Stimulated activated CD8-positive, alpha-beta memory T cell treated with anti-CD3 and anti-CD28 coated beads, Interleukin-7, amount 100 ng/mL, for 1 hour (primary cell): Measurements from ENCODE around the gene MAL.

ENCODE experiments used
- DNase-seq, 2 donors: peaks; one replicate each; pipeline ENCODE4 v3.0.0-alpha.2; 2020; ENCODE audit warnings: low read depth in 2 of 2

Gene MAL

DNA sequence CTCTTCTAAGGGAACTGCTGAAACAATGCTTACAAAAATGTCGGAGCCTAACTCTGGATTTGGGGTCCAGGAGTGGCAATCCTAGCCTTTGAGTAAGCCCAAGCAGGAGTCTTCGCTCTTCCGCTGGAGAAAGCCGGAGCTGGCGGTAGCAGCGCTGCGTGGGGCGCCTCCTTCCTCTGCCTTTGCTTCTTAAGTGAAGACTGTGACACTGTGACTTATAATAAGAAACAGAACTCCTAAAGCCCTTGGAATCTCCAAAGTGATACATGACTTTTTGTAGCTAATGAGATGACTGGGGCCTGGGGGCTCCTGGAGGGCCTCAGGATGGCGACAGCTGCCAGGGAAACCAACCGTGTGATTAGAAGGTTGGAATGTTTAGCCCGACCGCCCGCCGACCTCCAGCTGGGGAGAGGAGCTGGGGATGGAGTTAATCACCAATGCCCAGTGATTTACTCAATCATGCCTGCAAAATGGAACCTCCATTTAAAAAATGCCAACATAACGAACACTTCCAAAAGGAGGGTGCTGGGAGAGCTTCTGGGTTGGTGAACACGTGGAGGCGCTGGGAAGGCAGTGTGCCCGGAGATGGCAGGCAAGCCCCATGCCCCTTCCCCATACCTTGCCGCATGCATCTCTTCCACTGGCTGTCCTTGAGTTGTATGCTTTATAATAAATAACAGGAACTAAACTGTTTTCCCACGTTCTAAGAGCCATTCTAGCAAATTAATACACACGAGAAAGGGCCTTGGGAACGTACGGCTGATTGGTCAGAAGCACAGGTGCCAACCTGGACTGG is 29.0 kb upstream of the MAL start:
- no peak for DNase-seq

GRCh38 chr2:94997981-94998930 is 27.3 kb upstream of the MAL start:
- no peak for DNase-seq

DNA sequence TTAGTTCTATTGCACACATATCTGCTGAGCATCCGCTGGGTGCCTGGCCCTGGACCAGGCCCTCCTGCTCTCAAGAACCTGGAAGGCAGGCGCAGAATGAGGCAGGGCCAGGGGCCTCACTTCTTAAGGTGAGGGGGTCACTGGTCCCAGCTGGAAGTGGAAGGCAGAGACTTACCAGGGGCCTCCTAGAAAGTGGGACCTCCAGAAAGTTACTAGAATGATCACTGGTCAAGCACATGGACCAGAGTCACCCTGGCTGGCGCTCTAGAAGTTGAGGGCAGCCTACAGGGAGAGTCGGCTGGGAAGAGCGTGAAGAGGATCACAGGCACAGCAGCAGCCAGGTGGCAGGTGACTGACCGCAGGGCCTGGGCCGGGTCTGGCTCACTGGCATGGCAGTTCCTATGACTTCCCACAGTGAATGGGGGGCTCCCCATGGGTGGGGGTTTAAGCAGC is 26.1 kb upstream of the MAL start:
- DNase-seq = no peak

GRCh38 chr2:95001051-95001562 is 24.4 kb upstream of the MAL start:
- DNase-seq = no peak

GRCh38 chr2:95001701-95002100 is 23.8 kb upstream of the MAL start:
- no peak for DNase-seq

DNA sequence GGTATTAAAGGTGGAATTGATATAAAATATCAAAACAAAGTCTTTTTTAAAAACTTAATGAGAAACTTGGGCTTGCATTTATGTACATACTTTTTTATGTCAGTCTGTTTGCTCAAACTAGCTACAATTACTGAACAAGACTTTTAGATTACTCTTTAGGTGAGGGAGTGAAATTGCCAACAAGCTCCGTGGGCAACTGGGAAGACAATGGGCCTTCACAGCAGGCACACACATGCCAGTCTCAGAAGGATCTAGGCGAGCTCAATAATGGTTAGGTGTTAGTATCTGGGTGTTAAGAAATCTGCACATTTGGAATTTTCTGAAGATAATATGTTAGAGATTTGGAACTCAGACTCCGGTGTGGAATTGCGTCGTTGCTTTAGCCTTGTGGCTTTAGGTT is 23.0 kb upstream of the MAL start:
- no peak for DNase-seq

GRCh38 chr2:95004287-95004686 is 21.2 kb upstream of the MAL start:
- DNase-seq = no peak

DNA sequence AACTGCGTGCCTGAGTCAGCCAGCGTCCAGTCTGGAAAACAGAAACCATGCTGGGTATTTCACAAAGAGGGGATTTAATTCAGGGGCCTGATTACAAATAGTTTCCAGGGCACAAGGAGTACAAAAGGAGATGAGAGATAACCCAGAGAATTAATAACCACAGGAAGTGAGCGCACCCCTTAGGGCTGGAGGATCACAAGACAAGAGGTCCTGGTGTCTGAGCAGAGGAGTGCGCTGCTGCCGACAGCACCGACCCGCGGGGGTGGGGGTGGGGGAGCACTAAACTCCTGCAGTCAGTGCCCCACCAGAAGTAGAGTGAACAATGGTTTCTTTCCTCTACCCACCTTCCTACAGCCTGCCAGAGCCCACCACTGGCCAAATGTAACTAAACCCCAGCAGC is 20.8 kb upstream of the MAL start:
- DNase-seq = no peak

DNA sequence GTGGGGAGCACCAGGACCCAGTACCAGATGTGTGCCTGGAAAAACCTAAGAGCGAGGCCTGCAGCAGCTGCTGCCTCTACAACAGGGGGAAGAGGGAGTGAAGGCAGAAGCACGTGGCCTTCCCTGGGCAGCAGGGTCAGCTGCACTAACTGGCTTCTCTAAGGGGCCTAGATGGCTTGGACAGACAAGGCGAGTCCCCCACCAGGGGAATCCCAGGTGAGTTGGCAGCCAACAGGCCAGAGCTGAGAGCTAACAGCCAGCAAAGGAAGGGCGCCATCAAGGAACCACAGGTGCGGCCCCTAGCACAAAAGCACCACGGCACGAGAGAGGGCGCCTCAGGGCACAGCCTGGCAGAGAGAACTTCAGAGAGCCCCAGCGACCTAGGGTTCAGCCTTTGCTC is 19.8 kb upstream of the MAL start:
- DNase-seq = no peak

DNA sequence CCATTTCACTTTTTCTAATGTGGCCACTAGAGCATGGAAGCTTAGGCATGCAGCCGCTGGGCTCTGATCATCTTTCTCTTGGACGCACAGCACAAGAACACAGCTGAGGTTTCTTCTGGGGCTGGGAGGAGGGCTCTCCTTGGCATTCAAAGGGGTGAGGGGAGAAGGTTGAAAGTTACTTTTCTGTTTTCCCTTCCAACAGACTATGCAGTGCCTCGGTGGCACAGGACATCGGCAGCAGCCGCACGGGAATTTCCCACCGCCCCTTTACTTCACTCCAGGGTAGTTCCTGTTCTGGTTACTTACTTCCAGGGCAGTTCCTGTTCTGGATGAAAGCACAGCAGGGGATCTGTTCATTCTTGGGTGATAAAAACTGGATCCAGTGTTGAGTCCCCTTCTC is 18.9 kb upstream of the MAL start:
- no peak for DNase-seq

- no peak for DNase-seq
Observed at GRCh38 chr2:95007031-95007609, 18.4 kb upstream of the MAL start.

DNA sequence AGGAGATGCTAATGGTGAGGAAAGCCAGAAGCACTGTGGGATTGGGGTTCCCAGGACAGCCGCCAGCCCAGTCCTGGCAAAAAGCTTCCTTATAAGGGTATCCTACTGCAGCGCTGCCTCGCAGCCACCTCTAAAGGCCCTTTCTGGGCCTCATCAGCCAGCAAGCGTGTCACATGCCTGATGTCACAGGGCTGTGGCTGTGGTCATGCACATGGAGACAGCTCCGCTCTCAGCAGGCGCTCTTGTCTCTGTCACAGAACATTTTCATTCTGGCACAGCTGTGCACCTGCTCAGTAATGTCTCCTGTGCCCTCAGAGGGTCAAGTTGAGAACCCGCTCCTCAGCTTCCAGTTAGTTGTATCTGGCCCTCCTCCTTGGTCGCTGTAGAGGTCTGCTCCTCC is 17.7 kb upstream of the MAL start:
- no peak for DNase-seq

DNA sequence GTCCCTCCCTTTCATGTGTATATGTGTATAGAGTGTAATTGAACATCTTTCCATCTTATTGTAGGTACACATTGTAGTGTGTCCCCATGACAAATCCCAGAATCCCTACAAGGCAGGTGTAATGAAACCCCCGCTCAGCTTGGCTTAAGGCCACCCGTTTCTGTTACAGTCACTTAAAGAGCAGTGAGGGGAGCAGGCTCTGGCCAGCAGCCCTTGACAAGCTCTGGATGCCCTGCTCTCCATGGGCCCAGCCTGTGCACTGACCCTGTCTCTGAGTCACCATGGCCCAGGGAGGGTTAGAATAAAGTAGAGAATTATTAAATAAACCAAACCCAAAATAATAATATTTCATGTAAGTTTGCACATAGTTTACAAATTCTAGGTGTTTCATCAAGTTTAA is 17.2 kb upstream of the MAL start:
- no peak for DNase-seq

DNA sequence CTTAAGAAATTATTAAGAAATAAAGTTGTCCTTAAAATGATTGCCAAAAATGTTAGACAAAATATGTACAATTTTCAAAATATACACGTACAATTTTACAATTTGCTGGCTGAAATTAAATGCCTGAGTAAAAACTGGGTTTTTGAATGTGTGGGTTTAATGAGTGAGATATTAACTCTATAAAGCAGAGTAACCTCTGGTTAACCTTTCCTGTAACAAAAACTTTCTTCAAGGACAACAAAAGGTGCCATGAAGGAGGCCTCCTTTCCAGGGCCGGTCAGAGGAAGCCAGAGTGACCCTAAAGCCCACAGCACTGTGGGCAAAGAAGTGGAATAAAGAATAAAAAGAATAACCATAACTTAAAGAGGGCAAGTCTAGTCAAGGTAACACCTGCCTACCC is 16.5 kb upstream of the MAL start:
- DNase-seq = no peak

DNA sequence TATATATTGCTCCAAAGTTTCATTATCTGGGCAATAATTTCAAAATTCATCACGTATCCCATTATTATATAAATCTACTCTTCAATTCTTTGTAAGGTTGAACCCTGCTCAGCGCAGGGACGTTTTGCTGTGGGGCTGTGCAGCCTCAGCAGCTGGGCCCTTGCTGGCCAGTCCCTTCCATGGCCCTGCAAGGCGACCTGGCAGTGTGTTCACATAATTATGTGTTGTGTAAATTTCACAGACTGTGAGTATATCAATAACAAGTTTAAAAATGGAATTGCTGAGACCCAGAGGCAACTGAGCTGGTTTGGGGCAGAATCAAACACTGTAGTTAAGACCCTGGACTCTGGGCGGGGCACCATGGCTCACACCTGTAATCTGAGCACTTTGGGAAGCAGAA is 16.1 kb upstream of the MAL start:
- DNase-seq = no peak

DNA sequence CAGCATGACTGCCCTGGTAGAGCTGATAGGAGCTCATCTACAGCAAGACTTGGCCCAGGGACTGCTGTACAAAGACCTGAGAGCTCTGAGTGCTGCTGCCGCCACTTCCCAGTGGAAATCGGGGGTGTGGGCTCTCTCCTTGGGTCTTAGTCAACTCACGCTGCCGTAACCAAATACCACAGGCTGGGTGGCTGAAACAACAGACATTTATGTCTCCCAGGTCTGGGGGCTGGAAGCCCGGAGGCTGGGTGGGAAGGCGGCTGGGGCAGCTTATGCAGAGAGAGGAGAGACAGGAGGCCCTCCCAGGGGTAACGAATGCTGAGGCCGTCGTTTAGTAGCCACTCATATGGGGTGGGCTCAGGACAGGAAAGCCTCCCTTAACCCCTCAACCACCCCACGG is 15.4 kb upstream of the MAL start:
- DNase-seq = no peak

- DNase-seq = no peak
Observed at GRCh38 chr2:95010718-95011117, 14.8 kb upstream of the MAL start.

DNA sequence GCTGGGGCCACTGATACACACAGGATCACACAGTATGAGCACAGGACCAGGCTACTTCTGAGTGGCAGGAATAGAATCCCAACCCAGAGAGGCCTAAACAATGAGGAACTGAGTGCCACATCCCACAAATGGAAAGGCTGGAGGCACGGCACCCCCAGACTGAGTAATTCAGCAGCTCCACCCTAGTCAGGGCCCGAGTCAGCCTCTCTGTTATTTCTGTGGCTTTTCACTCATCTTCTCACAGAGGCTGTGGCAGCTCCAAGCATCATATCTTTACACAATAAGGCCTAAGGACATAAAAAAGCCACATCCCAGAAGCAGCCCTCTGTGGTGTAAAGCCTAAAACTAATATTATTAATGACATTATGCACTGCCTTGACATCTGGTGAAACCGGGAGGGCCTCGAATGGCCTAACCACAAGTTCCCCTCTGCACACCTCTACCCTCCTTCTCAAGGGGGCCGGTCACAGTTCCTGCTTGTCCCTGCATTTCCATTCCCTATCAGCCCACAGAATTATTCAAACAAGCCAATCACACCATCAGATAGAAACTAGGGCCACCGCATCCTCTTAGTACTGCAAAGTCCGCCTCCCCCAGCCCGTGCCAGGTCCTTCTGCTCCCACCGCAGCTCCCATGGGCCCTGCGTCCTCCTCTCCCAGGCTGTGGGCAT is 12.5 kb upstream of the MAL start:
- DNase-seq = no peak

GRCh38 chr2:95013726-95014125 is 11.8 kb upstream of the MAL start:
- DNase-seq = no peak

- no peak for DNase-seq
Observed at GRCh38 chr2:95014126-95014708, 11.3 kb upstream of the MAL start.

GRCh38 chr2:95015261-95015912 is 10.1 kb upstream of the MAL start:
- no peak for DNase-seq
